Skeletal muscle cell (primary cell): ENCODE results near the gene UPB1.
A peak's percentile ranks its signal among the peaks of the same experiment; 100 is the strongest.

Experiments used
- DNase-seq: peaks from one replicate; pipeline ENCODE4 v3.0.0-alpha.2; 2010; ENCODE audit warnings: low read depth
- H3K4me3 ChIP-seq: 2 replicates; pipeline ENCODE4 v1.5.1; 2011; ENCODE audit warnings: low read depth, mild to moderate bottlenecking, control low read depth, low read length, moderate library complexity

The UPB1 gene

DNA sequence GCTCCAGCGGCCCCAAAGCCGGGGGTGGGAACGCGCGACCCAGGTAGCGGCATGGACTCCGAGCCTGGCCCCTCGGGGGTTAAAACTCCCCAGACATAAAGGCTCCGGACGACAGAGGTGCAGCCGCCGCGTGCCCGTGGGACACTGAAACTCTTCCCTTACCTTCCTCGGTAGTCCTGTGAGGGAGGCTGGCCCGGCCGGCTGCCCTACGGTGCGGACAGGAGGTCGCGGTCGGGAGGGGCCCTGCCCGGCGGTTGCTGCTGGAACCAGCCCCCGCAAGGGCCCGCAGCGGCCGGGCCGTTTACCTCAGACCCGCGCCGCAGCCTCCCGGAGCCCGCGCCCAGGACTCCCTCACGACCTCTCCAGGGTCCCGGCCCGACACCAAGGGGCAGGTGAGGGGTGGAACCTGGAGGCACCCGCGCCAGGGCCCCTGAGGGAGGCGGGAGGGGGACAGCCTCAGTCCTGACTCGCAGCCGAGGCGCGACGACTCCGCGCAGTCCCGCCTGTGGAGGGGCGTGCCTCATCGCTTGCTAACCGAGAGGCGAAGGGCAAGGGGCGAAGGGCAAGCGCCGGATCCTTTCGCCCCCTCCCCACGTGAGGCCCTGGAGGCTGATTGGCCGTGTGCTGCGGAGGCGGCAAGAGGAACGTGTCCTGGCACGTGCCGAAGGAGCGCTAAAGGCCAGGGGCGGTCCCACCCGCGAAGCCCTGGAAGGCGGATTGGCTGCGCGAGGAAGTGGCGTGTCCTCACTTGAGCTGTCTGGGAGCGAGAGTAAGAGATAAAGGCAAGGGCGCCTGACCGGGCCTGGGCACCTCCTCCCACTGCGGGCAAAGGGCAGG, at the start of gene UPB1:
Gene UPB1 (plus strand): TSS at position 805 of the 837 bp plus-strand sequence. CDS start 72 bp downstream, outside the sequence.
- no peak for DNase-seq
- H3K4me3 ChIP-seq = peak within 1 kb of the TSS; percentile 27

DNA sequence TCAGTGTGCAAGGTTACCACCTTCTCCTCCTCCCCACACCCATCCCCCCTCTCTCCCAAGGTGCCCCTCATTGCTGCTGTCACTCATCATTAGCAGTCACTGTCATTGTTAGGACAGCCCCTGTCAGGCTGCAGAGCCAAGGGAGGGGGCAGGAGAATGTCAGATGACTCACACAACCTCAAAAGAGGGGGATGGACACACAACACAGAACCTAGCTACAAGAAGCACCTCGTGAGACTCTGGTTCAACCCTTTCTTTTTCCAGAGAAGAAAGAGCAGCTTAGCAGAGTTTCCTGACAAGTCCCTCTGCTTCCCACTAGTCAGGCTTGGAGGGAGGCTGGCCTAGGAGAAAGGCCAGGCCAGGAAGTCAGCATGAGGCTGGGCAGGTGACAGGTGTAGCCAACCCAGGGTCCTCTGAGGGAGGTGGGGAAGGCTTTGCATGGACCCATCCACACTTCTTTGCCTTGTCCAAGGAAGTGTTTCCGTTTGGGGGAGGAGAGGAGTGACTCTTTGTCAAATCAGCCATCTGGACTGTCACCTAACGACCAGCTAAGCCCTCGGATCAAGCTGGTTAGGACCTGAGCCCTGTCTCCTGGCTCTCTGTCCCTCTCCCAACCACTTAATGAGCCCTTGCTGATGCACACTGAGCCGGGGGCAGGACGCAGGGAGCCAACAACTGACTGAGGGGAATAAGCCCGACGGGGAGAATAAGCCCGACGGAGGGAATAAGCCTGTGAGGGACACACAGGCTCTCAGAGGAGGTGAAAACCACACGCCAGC, 49.5 kb upstream of the UPB1 start:
- no peak overlapping the region for H3K4me3 ChIP-seq
- no peak for DNase-seq

DNA sequence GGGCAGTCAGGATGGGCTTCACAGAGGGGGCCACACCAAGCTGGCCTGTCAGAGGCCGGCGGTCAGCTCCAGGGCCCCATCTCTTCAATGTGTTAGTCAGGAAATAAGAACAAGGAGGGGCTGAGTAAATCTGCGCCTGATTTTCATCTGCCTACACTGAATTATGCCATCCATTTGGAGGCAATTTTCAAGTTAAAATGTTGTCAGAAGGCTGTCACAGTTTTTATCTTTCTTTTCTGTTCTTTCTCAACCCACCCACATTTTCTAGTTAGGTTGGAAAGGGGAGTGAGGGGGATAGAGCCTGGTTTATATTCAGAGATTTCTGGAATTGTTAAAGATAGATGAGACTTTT, 48.9 kb upstream of the UPB1 start:
- H3K4me3 ChIP-seq = no peak overlapping the region
- DNase-seq = no peak

- DNase-seq = no peak
- no peak overlapping the region for H3K4me3 ChIP-seq
These were observed 44.5 kb upstream of the UPB1 start for GRCh38 chr22:24450610-24451009.

GRCh38 chr22:24451162-24451561, 44.0 kb upstream of the UPB1 start:
- H3K4me3 ChIP-seq = no peak overlapping the region
- DNase-seq = no peak

DNA sequence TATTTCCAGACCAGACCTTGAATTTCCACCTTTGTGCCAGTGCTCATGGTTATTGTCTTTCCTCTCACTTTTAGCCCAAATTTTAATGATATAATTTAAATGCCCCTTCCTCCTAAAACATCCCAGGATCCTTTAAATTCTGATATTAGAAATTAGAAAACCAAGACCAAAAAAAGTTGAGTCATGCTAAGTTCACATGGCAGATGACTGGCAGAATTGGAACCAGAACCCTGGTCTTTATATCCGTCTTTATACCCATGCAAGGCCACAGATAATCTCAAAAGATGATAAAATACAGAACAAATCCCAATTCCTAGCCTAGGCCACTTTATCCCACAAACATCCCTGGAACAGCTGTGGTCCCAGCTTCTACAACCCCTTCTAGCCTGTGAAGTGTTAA, 41.3 kb upstream of the UPB1 start:
- DNase-seq = no peak
- no peak overlapping the region for H3K4me3 ChIP-seq

- DNase-seq = no peak
- H3K4me3 ChIP-seq = no peak overlapping the region
These were observed 40.1 kb upstream of the UPB1 start for GRCh38 chr22:24455039-24455438.

- no peak for DNase-seq
- no peak overlapping the region for H3K4me3 ChIP-seq
These were observed 39.2 kb upstream of the UPB1 start for GRCh38 chr22:24455751-24456426.

DNA sequence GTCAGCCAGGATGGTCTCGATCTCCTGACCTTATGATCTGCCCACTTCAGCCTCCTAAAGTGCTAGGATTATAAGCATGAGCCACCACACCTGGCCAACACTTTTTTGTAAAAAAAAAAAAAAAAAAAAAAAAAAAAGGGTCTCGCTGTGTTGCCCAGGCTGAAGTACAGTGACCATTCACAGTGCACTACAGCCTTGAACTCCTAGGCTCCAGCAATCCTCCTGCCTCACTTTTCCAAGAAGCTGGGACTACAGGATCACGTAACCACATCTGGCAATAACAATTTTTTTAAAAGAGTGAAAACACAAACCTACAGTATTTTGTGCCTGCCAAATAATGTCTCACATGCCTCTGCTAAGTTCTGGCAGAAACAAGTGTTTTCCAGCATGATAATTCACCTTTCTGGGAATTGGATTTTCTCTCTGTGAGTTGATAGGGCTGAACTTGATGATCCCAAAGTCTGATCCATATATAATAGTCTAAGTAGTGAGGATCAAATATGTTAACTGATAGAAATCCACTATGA, 37.2 kb upstream of the UPB1 start:
- DNase-seq = no peak

GRCh38 chr22:24459911-24460310, 35.2 kb upstream of the UPB1 start:
- no peak overlapping the region for H3K4me3 ChIP-seq

More for the DNA sequence above, 37.2 kb upstream of the UPB1 start:
- H3K4me3 ChIP-seq = no peak overlapping the region

GRCh38 chr22:24460418-24461089, 34.6 kb upstream of the UPB1 start:
- no peak for DNase-seq
- H3K4me3 ChIP-seq = no peak overlapping the region

More at GRCh38 chr22:24459911-24460310, 35.2 kb upstream of the UPB1 start:
- no peak for DNase-seq

DNA sequence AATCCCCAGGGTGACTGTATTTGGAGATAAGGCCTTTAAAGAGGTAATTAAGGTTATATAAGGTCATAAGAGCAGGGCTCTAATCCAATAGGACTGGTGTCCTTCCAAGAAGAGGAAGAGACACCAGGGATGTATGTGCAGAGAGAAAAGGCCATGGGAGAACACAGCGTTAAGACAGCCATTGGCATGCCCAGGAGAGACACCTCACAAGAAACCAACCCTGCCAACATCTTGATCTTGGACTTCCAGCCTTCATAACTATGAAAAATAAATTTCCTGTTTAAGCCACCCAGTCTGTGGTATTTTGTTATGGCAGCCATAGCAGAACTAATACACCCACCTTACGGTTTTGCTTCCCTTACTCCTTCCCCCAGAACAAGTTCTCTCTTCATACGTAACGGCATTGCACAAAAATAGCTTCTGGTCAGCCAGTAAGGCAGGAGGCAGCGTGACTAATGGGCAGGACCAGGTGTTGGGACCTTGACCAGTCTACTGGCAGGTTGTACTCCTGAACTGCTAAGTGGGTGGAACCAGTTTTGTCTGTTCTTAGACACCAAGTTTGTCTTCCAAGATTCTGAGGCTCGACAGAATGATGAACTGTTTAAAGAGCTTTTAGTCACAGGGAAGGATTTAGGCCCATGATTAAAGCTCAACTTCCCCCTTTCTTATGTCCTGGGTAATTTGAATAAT, 31.9 kb upstream of the UPB1 start:
- DNase-seq = no peak
- H3K4me3 ChIP-seq = no peak overlapping the region

- DNase-seq = no peak
- no peak overlapping the region for H3K4me3 ChIP-seq
These were observed 29.6 kb upstream of the UPB1 start for GRCh38 chr22:24465566-24465965.

DNA sequence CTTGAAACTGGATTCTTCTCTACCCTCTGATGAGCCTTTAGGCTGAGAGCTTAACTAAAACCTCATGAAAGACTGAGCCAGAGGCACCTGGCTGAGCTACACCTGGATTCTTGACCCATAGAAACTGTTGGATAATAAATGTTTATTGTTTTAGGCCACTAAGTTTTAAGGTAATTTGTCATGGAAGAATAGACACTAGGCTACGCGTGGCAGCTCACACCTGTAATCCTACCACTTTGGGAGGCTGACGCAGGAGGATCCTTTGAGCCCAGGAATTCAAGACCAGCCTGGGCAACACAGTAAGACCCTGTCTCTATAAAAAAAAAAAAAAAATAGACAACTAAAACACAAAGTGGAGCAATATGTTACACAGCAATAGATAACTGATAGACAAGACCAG, 29.2 kb upstream of the UPB1 start:
- DNase-seq = no peak
- no peak overlapping the region for H3K4me3 ChIP-seq

DNA sequence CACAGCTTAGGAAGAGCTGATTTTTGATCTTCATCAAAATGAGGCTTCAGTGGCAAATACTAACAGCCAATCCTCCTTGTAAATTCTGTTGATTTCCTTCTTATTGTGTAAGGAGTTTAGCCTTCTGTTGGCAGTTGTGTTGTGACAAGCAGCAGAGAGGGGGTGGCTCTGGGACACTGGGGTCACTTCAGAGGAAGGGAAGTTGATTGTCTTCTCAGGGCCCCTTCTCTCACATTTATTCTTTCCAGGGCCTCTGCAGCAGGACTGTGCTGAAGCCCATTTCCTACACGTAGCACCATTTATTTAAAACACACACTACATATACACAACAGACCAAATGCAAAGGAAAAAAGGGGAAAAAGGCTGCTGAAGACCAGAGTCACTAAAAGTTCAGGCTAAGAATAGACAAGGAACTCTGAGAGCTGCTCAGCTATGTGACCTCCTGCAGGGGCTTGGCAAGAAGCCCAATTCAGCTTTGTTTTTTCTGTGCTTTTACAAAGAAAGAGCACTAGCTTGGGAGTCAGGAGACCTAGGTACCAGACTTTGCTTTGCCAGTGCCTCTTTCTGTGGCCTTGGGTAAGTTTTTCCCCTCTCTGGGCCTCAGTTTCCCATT, 28.3 kb upstream of the UPB1 start:
- no peak overlapping the region for H3K4me3 ChIP-seq
- DNase-seq = peak; percentile 45

GRCh38 chr22:24467340-24467739, 27.8 kb upstream of the UPB1 start:
- H3K4me3 ChIP-seq = no peak overlapping the region
- no peak for DNase-seq

DNA sequence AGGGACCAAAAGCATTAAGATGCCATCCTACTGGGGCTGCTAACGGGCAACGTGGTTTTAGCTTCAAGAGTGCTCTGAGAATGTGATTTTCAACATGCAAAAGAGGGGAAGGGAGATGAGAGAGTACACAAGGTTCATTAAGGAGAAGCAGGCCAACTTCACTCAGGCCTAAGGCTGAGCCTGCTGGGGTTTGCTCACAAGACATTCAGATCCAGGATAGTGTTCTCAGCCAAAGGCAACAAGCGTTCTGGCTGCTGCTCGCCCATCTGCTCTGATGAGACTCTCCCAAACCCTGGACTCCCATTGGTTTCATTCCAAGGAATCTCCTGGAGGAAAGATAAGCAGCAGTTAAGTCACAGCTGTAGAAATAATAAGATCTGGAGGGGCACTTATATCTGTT, 23.6 kb upstream of the UPB1 start:
- no peak overlapping the region for H3K4me3 ChIP-seq
- peak; percentile 73 for DNase-seq

DNA sequence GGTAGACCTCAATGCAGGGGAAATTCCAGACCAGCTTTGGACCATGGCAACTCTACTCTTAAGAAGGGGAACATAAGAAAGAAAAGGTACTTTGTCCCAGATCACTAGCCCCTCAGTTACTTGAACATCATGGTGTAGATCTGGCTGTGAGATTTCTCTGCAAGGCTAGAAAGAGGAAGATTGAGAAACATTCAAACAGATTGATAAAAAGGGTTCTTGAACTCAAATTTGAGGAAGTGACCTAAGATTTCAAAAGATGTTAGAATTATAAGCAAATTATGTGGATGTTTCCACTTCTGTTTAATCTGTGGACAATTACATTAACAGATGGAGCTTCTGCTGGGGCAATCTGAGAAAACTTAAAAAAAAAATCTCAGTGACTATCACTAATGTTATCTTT, 21.8 kb upstream of the UPB1 start:
- no peak for DNase-seq

GRCh38 chr22:24474221-24474620, 20.9 kb upstream of the UPB1 start:
- DNase-seq = peak; percentile 46
- H3K4me3 ChIP-seq = no peak overlapping the region

More for the DNA sequence above, 21.8 kb upstream of the UPB1 start:
- no peak overlapping the region for H3K4me3 ChIP-seq
